Prostate gland (tissue), 2 donors: ENCODE measurements around the gene GBP2.

Experiments
- POLR2AphosphoS5 ChIP-seq: sonication (generic); formaldehyde crosslinking; IDR thresholded peaks from one replicate; pipeline ENCODE4 v1.6.1; 2017; ENCODE audit warnings: antibody characterized with exemption
- TF ChIP-seq, protein P1 (sequence below), 4 experiments: fragments of 200-600 bp in 2 of 4; fragments of 450-650 bp in 2 of 4; sonication (generic) in 2 of 4; IDR thresholded peaks; 1 replicate in 3 of 4; 2 replicates in 1 of 4; pipeline ENCODE4 v1.5.1; 2016 to 2019; ENCODE audit warnings: antibody characterized with exemption in 4 of 4, mild to moderate bottlenecking in 2 of 4, moderate library complexity in 2 of 4

DNA sequence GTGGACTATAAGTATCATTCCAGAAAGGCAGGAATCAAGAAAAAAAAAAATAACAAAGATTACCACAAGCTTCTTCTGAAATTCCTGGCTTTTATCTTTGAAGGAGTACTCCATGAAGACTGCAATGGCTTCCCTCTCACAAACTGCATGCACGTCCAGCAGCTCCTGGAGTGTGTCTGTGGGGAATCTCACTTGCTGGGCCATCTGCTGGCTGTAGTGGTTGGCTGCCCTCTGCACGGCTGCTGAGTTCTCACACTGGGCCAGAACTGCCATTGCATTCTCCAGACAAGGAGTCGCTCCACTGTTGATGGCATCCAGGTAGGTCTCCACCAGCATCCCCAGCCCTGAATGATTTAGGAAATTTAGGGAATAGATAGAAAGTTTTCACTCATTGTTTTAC, 23.3 kb upstream of the GBP2 start:
- TF ChIP-seq, protein P1, sequence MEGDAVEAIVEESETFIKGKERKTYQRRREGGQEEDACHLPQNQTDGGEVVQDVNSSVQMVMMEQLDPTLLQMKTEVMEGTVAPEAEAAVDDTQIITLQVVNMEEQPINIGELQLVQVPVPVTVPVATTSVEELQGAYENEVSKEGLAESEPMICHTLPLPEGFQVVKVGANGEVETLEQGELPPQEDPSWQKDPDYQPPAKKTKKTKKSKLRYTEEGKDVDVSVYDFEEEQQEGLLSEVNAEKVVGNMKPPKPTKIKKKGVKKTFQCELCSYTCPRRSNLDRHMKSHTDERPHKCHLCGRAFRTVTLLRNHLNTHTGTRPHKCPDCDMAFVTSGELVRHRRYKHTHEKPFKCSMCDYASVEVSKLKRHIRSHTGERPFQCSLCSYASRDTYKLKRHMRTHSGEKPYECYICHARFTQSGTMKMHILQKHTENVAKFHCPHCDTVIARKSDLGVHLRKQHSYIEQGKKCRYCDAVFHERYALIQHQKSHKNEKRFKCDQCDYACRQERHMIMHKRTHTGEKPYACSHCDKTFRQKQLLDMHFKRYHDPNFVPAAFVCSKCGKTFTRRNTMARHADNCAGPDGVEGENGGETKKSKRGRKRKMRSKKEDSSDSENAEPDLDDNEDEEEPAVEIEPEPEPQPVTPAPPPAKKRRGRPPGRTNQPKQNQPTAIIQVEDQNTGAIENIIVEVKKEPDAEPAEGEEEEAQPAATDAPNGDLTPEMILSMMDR (IDR thresholded peaks at IDR 0.05): no peak
- TF ChIP-seq POLR2AphosphoS5: no peak
